Smooth muscle cell (in vitro differentiated cells): ENCODE results near the gene MXD4. TPM values are rescaled to one million over a fixed set of nuclear protein-coding genes. Genes with fewer than 3 reads are reported as not detected.

Source experiments
- DNase-seq: peaks from one replicate; lab custom pipeline; 2025; ENCODE audit not compliant: unreplicated experiment; lab: John Stamatoyannopoulos, UW
- H2AFZ ChIP-seq: fragments of 200-600 bp; sonication (generic); 2 replicates; pipeline ENCODE4 v1.6.0; 2016; ENCODE audit warnings: antibody characterized with exemption, low read depth, mild to moderate bottlenecking
- H3F3A ChIP-seq: fragments of 200-600 bp; sonication (generic); 2 replicates; pipeline ENCODE4 v1.6.0; 2017; ENCODE audit warnings: antibody characterized with exemption, low read depth
- H3K27ac ChIP-seq: fragments of 200-600 bp; sonication (generic); 2 replicates; pipeline ENCODE4 v1.5.1; 2016; ENCODE audit warnings: low read depth, mild to moderate bottlenecking
- H3K27me3 ChIP-seq: fragments of 200-600 bp; sonication (generic); 2 replicates; pipeline ENCODE4 v1.6.1; 2016; ENCODE audit warnings: low read depth, mild to moderate bottlenecking
- H3K36me3 ChIP-seq: fragments of 200-600 bp; sonication (generic); 2 replicates; pipeline ENCODE4 v1.5.1; 2016; ENCODE audit warnings: low read depth
- H3K4me1 ChIP-seq: fragments of 200-600 bp; sonication (generic); 2 replicates; pipeline ENCODE4 v1.5.1; 2016; ENCODE audit warnings: low read depth
- H3K4me2 ChIP-seq: fragments of 200-600 bp; sonication (generic); 2 replicates; pipeline ENCODE4 v1.6.0; 2016; ENCODE audit warnings: mild to moderate bottlenecking
- H3K4me3 ChIP-seq: fragments of 200-600 bp; sonication (generic); 2 replicates; pipeline ENCODE4 v1.5.1; 2016; ENCODE audit warnings: mild to moderate bottlenecking
- H3K79me2 ChIP-seq: fragments of 200-600 bp; sonication (generic); 2 replicates; pipeline ENCODE4 v1.6.0; 2016; ENCODE audit warnings: low read depth, mild to moderate bottlenecking
- H3K9ac ChIP-seq: fragments of 200-600 bp; sonication (generic); 2 replicates; pipeline ENCODE4 v1.6.0; 2016; ENCODE audit warnings: low read depth
- H3K9me3 ChIP-seq: fragments of 200-600 bp; sonication (generic); replicated peaks from 2 replicates; pipeline ENCODE4 v1.5.1; 2016; ENCODE audit warnings: low read depth
- H4K20me1 ChIP-seq: fragments of 200-600 bp; sonication (generic); 2 replicates; pipeline ENCODE4 v1.6.0; 2016; ENCODE audit warnings: low read depth
- CTCF ChIP-seq: fragments of 200-600 bp; sonication (generic); IDR thresholded peaks from 2 replicates; pipeline ENCODE4 v1.5.1; 2017; ENCODE audit warnings: borderline replicate concordance, mild to moderate bottlenecking, antibody characterized with exemption; ENCODE audit not compliant: insufficient read depth, poor library complexity, severe bottlenecking
- WGBS: methylation state at CpG from one replicate; pipeline ENCODE4 v1.1.7; 2016; ENCODE audit warnings: low lambda C conversion rate; 5-methylcytosine and 5-hydroxymethylcytosine counted together
- polyA plus RNA-seq: library from polyadenylated mRNA; unstranded; fragments of >200 nt; fragmentation: Nextera tagmentation; extraction: Ambion mirVana; gene quantifications from 2 replicates; pipeline ENCODE4 v1.2.1, GENCODE V29; 2016
- total RNA-seq: library from RNA; depleted of rRNA; stranded (reverse); fragments of >200 nt; gene quantifications from 2 replicates; pipeline ENCODE4 v1.2.3, GENCODE V29; 2014

MXD4 gene
- total and polyA plus RNA-seq, 2 experiments from 2014 or later, result 26.8 to 81.8 TPM

- H2AFZ ChIP-seq, result no peak overlapping the region
- no peak overlapping the region for H3K27ac ChIP-seq
- H3K4me1 ChIP-seq, result peaks cover 11% of the 10 kb centered on the region
- H3K79me2 ChIP-seq, result no peaks in the 10 kb centered on the region
- no peak overlapping the region for H3K4me3 ChIP-seq
- H3K4me2 ChIP-seq, result no peak overlapping the region
- H3K9ac ChIP-seq, result no peak overlapping the region
- WGBS, result 81% methylated on average over 18 of the region's 18 CpGs
- DNase-seq, result no peak
- H3K27me3 ChIP-seq, result no peaks in the 10 kb centered on the region
- H3K36me3 ChIP-seq, result no peaks in the 10 kb centered on the region
- H4K20me1 ChIP-seq, result no peaks in the 10 kb centered on the region
- no peaks in the 10 kb centered on the region for H3F3A ChIP-seq
- TF ChIP-seq CTCF, result no peak
- no peaks in the 10 kb centered on the region for H3K9me3 ChIP-seq
Observed at GRCh38 chr4:2267320-2267811, 5.5 kb upstream of the MXD4 start.

DNA sequence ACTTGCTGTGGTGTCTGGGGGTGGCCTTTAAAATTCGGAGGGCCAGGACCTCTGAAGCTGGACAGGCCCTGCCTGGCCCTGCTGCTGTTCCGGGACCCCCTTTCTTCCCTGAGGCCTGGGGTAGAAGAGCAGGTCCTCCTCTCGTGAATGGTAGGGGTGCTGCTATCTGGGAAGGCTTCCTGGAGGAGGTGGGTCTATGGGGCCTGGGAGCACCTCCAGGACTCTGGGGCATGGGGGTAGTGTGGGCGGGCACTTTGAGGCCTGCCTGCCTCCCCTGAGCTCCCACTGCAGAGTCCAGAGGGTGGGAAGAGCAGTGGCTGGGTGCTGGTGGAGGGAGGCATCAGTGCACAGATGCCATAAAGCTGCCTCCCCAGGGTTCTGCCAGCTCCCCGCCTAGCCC is 4.9 kb upstream of the MXD4 start:
- Histone ChIP-seq H4K20me1 (no peaks in the 10 kb centered on the region), H3K4me3 (no peak overlapping the region), H3K4me2 (no peak overlapping the region), H2AFZ (no peak overlapping the region), H3K27ac (no peak overlapping the region), H3K9me3 (no peaks in the 10 kb centered on the region), H3K36me3 (no peaks in the 10 kb centered on the region), H3F3A (no peaks in the 10 kb centered on the region), H3K79me2 (no peaks in the 10 kb centered on the region), H3K9ac (no peak overlapping the region), H3K4me1 (peaks cover 11% of the 10 kb centered on the region), H3K27me3 (no peaks in the 10 kb centered on the region)
- TF ChIP-seq CTCF, result no peak
- 94% methylated on average over 5 of the region's 5 CpGs for WGBS
- no peak for DNase-seq

- no peak overlapping the region for H3K27ac ChIP-seq
- no peak overlapping the region for H3K9ac ChIP-seq
- H3K27me3 ChIP-seq, result no peaks in the 10 kb centered on the region
Observed at GRCh38 chr4:2266181-2266580, 4.3 kb upstream of the MXD4 start.

More at GRCh38 chr4:2266181-2266580, 4.3 kb upstream of the MXD4 start:
- 60% methylated on average over 8 of the region's 8 CpGs for WGBS
- Histone ChIP-seq H3K9me3 (no peaks in the 10 kb centered on the region), H2AFZ (no peak overlapping the region), H3F3A (no peaks in the 10 kb centered on the region), H3K79me2 (peaks cover 1% of the 10 kb centered on the region), H3K36me3 (no peaks in the 10 kb centered on the region), H3K4me3 (no peak overlapping the region), H3K4me1 (peaks cover 11% of the 10 kb centered on the region), H4K20me1 (peaks cover under 1% of the 10 kb centered on the region), H3K4me2 (no peak overlapping the region)
- DNase-seq, result no peak
- TF ChIP-seq CTCF, result no peak
